Ascending aorta (tissue), 2 donors: ENCODE measurements around the gene MXRA7. TPM values are rescaled to one million over a fixed set of nuclear protein-coding genes. Genes with fewer than 3 reads are reported as not detected.

Experiments used
- DNase-seq, 2 donors: peaks; one replicate each; pipeline ENCODE4 v3.0.0-alpha.2; 2019; ENCODE audit warnings: low spot score in 2 of 2
- H3K27ac ChIP-seq, 2 donors: fragments of 200-600 bp; sonication (generic); one replicate each; pipeline ENCODE4 v1.5.1; 2016 to 2017; ENCODE audit warnings: mild to moderate bottlenecking in 1 of 2
- H3K27me3 ChIP-seq: fragments of 200-600 bp; sonication (generic); one replicate; pipeline ENCODE4 v1.5.1; 2017
- H3K36me3 ChIP-seq, 2 donors: fragments of 200-600 bp; sonication (generic); one replicate each; pipeline ENCODE4 v1.5.1; 2016
- H3K4me1 ChIP-seq, 2 donors: fragments of 200-600 bp; sonication (generic); one replicate each; pipeline ENCODE4 v1.5.1; 2016 to 2017; ENCODE audit warnings: mild to moderate bottlenecking in 1 of 2
- H3K4me3 ChIP-seq, 2 donors: fragments of 200-600 bp; sonication (generic); one replicate each; pipeline ENCODE4 v1.5.1; 2016 to 2017; ENCODE audit warnings: mild to moderate bottlenecking in 1 of 2
- H3K9me3 ChIP-seq, 2 donors: fragments of 200-600 bp; sonication (generic); one replicate each; pipeline ENCODE4 v1.5.1; 2016
- intact Hi-C: fragments of 100-400 bp; cut with DNase I; formaldehyde crosslinking; loops from one replicate; pipeline ENCODE4 v1.15.1; 2023
- total RNA-seq: library from RNA; depleted of rRNA; stranded (reverse); fragments of >200 nt; gene quantifications from one replicate; pipeline ENCODE4 v1.1.0, GENCODE V29; 2016
- TF ChIP-seq, protein P1 (sequence below), 3 experiments: fragments of 200-600 bp in 2 of 3; fragments of 450-650 bp in 1 of 3; sonication (generic) in 2 of 3; IDR thresholded peaks; one replicate each; pipeline ENCODE4 v1.5.1; 2016 to 2019; ENCODE audit warnings: antibody characterized with exemption in 3 of 3, mild to moderate bottlenecking in 1 of 3, moderate library complexity in 1 of 3

Gene MXRA7
- 122 TPM for total RNA-seq

DNA sequence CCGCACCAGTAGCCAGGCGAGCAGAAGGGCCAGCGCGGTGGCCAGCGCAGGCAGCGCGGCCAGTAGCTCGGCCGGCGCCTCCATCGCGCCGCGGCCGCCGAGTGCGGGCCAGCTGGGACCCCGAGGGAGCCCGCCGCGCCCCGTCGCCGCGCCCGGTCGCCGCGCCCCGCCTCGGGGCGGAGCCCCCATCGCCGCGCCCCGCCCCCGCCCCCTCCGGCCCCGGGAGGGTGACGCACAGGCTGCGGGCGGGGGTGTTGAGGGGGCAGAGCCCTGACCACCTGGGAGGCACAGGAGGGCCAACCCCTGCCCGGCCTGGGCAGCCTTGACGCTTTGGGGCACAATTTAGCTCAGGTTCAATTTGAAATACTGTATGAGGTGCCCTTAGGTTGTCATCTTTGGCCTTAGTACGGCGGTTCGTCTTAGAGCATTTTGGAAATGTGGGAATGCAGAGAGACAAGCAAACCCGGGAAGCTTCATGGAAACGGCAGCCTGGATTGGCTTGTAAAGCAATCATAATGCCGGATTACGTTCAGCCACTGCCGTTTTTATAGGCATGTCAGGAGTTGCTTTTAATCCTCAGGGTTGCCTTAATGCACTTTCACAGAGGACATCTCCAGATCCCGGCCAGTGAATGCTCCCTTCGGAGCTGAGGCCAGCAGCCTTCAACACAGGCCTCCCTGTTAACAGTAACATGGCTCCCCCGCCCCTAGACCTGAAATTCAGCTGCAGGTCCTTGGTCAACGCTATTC is at the start of gene MXRA7:
Gene MXRA7 (minus strand): TSS at position 103 of the 749 bp plus-strand sequence. CDS start 19 bp downstream, at position 84.
- TF ChIP-seq, protein P1, sequence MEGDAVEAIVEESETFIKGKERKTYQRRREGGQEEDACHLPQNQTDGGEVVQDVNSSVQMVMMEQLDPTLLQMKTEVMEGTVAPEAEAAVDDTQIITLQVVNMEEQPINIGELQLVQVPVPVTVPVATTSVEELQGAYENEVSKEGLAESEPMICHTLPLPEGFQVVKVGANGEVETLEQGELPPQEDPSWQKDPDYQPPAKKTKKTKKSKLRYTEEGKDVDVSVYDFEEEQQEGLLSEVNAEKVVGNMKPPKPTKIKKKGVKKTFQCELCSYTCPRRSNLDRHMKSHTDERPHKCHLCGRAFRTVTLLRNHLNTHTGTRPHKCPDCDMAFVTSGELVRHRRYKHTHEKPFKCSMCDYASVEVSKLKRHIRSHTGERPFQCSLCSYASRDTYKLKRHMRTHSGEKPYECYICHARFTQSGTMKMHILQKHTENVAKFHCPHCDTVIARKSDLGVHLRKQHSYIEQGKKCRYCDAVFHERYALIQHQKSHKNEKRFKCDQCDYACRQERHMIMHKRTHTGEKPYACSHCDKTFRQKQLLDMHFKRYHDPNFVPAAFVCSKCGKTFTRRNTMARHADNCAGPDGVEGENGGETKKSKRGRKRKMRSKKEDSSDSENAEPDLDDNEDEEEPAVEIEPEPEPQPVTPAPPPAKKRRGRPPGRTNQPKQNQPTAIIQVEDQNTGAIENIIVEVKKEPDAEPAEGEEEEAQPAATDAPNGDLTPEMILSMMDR (IDR thresholded peaks at IDR 0.05): no peak
- intact Hi-C loops: loop anchor here (1.0 to 10.0 kb wide), 5 partner anchors 15 to 186 kb away; partner anchors contain the start of genes JMJD6 and METTL23
- H3K27ac ChIP-seq: peak within 1 kb of the TSS; percentile 96 to 97
- H3K27me3 ChIP-seq: no peaks in the 10 kb centered on the region
- peak in 1 of 2 donors; percentile 88 for DNase-seq
- peak within 1 kb of the TSS; percentile 85 to 96 for H3K4me3 ChIP-seq
- no peaks in the 10 kb centered on the region for H3K9me3 ChIP-seq
- peaks cover 6 to 28% of the 10 kb centered on the region in 2 donors for H3K36me3 ChIP-seq
- peaks cover 4 to 41% of the 10 kb centered on the region in 2 donors for H3K4me1 ChIP-seq

GRCh38 chr17:76758570-76758969 is 47.8 kb upstream of the MXRA7 start:
- TF ChIP-seq, protein P1 (IDR thresholded peaks at IDR 0.05): no peak
- no peaks in the 10 kb centered on the region for H3K9me3 ChIP-seq
- H3K27me3 ChIP-seq: no peaks in the 10 kb centered on the region
- H3K4me3 ChIP-seq: no peak overlapping the region
- H3K4me1 ChIP-seq: no peaks in the 10 kb centered on the region
- no peak for DNase-seq
- H3K27ac ChIP-seq: no peak overlapping the region
- intact Hi-C loops: no loop called here
- H3K36me3 ChIP-seq: peaks cover 33 to 59% of the 10 kb centered on the region in 2 donors

DNA sequence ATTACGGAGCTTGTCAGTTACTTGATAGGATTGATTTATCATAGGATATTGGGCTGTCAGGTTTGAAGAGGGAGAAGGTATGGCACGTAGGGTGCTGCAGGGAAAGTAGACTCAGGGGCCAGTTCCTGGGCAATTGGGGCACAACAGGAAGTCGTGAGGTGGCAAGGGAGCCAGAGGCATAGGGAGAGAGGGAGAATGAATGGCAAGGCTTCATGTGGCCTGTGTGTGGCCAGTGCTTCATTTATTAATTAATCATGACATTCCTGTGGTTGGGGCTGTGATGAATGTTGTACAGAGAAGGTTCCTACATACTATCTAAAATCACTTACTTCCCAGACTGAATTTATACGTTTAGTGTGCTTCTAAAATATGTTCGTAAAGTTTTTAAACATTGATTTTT is 46.5 kb upstream of the MXRA7 start:
- DNase-seq: no peak
- TF ChIP-seq, protein P1 (IDR thresholded peaks at IDR 0.05): no peak
- H3K4me1 ChIP-seq: no peaks in the 10 kb centered on the region
- intact Hi-C loops: no loop called here
- H3K27me3 ChIP-seq: no peaks in the 10 kb centered on the region
- peaks cover 36 to 59% of the 10 kb centered on the region in 2 donors for H3K36me3 ChIP-seq
- no peak overlapping the region for H3K4me3 ChIP-seq
- no peak overlapping the region for H3K27ac ChIP-seq
- H3K9me3 ChIP-seq: no peaks in the 10 kb centered on the region

DNA sequence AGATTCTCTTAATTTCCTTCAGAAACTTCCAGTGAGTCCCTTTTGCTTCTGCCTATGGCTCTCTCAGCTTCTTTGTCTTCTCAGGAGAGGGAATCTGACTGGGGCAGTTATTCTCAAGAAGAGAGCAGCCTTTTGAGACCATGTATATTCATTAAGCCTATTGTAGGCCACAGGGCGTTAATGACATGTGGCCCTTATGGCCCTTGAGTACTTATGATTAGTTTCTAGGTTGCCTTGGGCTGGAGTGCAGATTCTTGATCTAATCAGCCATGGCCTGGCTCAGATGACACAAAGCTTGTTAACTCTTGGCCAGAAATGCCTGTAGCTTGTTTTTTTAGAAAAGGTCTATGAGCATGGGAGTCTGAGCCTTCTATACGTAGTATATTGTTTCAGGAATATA is 44.5 kb upstream of the MXRA7 start:
- Histone ChIP-seq H3K36me3 (peaks cover 36 to 55% of the 10 kb centered on the region in 2 donors), H3K4me3 (no peak overlapping the region), H3K27me3 (no peaks in the 10 kb centered on the region), H3K27ac (no peak overlapping the region), H3K9me3 (no peaks in the 10 kb centered on the region), H3K4me1 (no peaks in the 10 kb centered on the region)
- intact Hi-C loops: no loop called here
- no peak for DNase-seq
- TF ChIP-seq, protein P1 (IDR thresholded peaks at IDR 0.05): no peak

GRCh38 chr17:76753061-76753961 is 42.5 kb upstream of the MXRA7 start:
- TF ChIP-seq, protein P1 (IDR thresholded peaks at IDR 0.05): no peak
- Histone ChIP-seq H3K9me3 (no peaks in the 10 kb centered on the region), H3K27ac (no peak overlapping the region), H3K4me3 (no peak overlapping the region), H3K4me1 (no peaks in the 10 kb centered on the region), H3K27me3 (no peaks in the 10 kb centered on the region), H3K36me3 (peaks cover 33 to 51% of the 10 kb centered on the region in 2 donors)
- intact Hi-C loops: no loop called here
- no peak for DNase-seq
